ENCODE data around the gene LPCAT1. TPM values are rescaled to one million over a fixed set of nuclear protein-coding genes. Genes with fewer than 3 reads are reported as not detected.
A peak's percentile ranks its signal among the peaks of the same experiment; 100 is the strongest.

Gene LPCAT1
- total and polyA plus RNA-seq, 10 of the 15 experiments (the other 5 are each of a cell fraction or from before 2014, with no cell fraction given) = 2.3 to 109 (median 72.7) TPM

DNA sequence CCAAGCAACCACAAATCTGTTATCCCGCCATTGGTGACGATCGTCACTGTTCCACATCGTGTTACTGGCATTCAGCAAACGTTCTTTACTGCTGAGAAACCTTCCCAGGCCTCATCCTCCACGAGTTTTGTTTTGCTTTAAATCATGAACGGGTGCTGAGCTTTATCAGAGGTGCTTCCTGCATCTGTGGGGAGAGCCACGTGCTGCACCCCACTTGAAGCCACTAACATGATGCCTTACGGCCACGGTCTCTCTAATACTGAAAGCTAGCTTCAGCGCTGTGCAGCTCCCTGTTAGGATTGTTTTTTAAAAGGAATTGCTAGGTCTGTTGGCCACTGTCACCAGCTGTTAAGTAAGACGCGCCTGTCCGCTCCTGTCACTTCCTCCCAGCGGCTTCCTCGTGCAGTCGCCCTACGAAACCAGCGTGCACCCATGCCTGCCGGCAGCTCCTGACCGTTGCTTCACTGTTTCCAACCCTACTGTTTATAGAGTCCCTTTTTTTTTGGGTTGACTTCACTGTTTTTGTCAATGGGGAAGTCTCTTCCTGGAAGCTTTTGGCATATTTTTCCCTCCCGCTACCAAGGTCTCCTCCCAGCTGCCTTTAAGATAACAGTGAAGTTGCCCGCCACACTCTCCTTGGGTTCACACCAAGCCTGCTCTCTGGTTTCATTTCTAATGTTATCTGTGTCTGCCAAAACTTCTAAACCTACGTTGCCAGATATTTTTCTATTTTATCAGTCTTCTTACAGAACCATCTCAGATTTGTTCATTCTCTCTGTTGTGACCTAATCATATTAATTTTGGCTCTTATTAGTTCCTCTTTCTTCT lies 20.3 kb downstream of the LPCAT1 start (continued):
- TF ChIP-seq, protein P1, sequence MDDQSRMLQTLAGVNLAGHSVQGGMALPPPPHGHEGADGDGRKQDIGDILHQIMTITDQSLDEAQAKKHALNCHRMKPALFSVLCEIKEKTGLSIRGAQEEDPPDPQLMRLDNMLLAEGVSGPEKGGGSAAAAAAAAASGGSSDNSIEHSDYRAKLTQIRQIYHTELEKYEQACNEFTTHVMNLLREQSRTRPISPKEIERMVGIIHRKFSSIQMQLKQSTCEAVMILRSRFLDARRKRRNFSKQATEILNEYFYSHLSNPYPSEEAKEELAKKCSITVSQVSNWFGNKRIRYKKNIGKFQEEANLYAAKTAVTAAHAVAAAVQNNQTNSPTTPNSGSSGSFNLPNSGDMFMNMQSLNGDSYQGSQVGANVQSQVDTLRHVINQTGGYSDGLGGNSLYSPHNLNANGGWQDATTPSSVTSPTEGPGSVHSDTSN (IDR thresholded peaks at IDR 0.05; ENCODE audit: insufficient replicate concordance, low read depth, low read length) = peak; percentile 20
- TF ChIP-seq SREBF1 (IDR thresholded peaks at IDR 0.05; ENCODE audit: low read length) = no peak
- TF ChIP-seq ETV6 (conservative IDR thresholded peaks at IDR 0.05 in 1 of 2, IDR thresholded peaks at IDR 0.05 in 1 of 2; ENCODE audit: borderline replicate concordance in 1 of 2, low read depth in 1 of 2) = peak in 1 of 2 experiments; percentile 73; a peak in 2 of 4 replicates
- 0 out of 2 replicates have a peak, but pooled peaks have one; percentile 8 for TF ChIP-seq IRF4 (IDR thresholded peaks at IDR 0.05; ENCODE audit: low read depth, low read length)
- TF ChIP-seq BHLHE40 (IDR thresholded peaks at IDR 0.05; ENCODE audit: borderline replicate concordance in 1 of 2, low read depth in 2 of 2, low read length in 1 of 2) = peak; percentile 10 to 44; a peak in 1 of 4 replicates
- no peak for TF ChIP-seq HDAC6 (IDR thresholded peaks at IDR 0.05; ENCODE audit: unreplicated experiment)
- peak; percentile 73; the same call in 1 of the 2 replicates for TF ChIP-seq MXI1 (IDR thresholded peaks at IDR 0.05; ENCODE audit: low read depth, low read length)
- peak; percentile 44; the same call in 1 of the 2 replicates for TF ChIP-seq POLR2AphosphoS5 (IDR thresholded peaks at IDR 0.05; ENCODE audit: low read length)
- TF ChIP-seq, protein P2, sequence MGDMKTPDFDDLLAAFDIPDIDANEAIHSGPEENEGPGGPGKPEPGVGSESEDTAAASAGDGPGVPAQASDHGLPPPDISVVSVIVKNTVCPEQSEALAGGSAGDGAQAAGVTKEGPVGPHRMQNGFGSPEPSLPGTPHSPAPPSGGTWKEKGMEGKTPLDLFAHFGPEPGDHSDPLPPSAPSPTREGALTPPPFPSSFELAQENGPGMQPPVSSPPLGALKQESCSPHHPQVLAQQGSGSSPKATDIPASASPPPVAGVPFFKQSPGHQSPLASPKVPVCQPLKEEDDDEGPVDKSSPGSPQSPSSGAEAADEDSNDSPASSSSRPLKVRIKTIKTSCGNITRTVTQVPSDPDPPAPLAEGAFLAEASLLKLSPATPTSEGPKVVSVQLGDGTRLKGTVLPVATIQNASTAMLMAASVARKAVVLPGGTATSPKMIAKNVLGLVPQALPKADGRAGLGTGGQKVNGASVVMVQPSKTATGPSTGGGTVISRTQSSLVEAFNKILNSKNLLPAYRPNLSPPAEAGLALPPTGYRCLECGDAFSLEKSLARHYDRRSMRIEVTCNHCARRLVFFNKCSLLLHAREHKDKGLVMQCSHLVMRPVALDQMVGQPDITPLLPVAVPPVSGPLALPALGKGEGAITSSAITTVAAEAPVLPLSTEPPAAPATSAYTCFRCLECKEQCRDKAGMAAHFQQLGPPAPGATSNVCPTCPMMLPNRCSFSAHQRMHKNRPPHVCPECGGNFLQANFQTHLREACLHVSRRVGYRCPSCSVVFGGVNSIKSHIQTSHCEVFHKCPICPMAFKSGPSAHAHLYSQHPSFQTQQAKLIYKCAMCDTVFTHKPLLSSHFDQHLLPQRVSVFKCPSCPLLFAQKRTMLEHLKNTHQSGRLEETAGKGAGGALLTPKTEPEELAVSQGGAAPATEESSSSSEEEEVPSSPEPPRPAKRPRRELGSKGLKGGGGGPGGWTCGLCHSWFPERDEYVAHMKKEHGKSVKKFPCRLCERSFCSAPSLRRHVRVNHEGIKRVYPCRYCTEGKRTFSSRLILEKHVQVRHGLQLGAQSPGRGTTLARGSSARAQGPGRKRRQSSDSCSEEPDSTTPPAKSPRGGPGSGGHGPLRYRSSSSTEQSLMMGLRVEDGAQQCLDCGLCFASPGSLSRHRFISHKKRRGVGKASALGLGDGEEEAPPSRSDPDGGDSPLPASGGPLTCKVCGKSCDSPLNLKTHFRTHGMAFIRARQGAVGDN (IDR thresholded peaks at IDR 0.05) = peak; percentile 98
- 0 out of 2 replicates have a peak, but pooled peaks have one; percentile 29 for TF ChIP-seq SIN3A (IDR thresholded peaks at IDR 0.05; ENCODE audit: low read depth, low read length)
- 0 out of 3 replicates have a peak, but pooled peaks have one; percentile 32 for TF ChIP-seq POU2F2 (IDR thresholded peaks at IDR 0.05; ENCODE audit: borderline replicate concordance, low read depth, low read length)
- no peak for TF ChIP-seq ZBTB11 (CRISPR knock-in tag; IDR thresholded peaks at IDR 0.05)
- TF ChIP-seq MEF2A (IDR thresholded peaks at IDR 0.05; ENCODE audit: insufficient read depth, low read depth, low read length) = 0 out of 2 replicates have a peak, but pooled peaks have one; percentile 13
- TF ChIP-seq ATF7 (IDR thresholded peaks at IDR 0.05; ENCODE audit: low read depth) = peak; percentile 27; the same call in 1 of the 2 replicates
- TF ChIP-seq MAX (IDR thresholded peaks at IDR 0.05; ENCODE audit: low read depth, low read length) = peak; percentile 89
- no peak for TF ChIP-seq DPF2 (IDR thresholded peaks at IDR 0.05)
- TF ChIP-seq, protein P3, sequence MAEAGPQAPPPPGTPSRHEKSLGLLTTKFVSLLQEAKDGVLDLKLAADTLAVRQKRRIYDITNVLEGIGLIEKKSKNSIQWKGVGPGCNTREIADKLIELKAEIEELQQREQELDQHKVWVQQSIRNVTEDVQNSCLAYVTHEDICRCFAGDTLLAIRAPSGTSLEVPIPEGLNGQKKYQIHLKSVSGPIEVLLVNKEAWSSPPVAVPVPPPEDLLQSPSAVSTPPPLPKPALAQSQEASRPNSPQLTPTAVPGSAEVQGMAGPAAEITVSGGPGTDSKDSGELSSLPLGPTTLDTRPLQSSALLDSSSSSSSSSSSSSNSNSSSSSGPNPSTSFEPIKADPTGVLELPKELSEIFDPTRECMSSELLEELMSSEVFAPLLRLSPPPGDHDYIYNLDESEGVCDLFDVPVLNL (IDR thresholded peaks at IDR 0.05; ENCODE audit: low read depth, low read length) = no peak
- 0 out of 2 replicates have a peak, but pooled peaks have one; percentile 51 for TF ChIP-seq TCF3 (IDR thresholded peaks at IDR 0.05; ENCODE audit: borderline replicate concordance, insufficient read depth, low read depth, low read length)
